Pancreas (tissue), 10 donors: ENCODE measurements around the gene CEP170B. TPM values are rescaled to one million over a fixed set of nuclear protein-coding genes. Genes with fewer than 3 reads are reported as not detected.
A peak's percentile ranks its signal among the peaks of the same experiment; 100 is the strongest.

Experiments
- ATAC-seq, 4 donors: fragments of 200-7000 bp; cut with Tn5 transposase; one replicate each; pipeline versions ENCODE4 v1.8.0 to v1.9.1; 2020; ENCODE audit warnings: mild to moderate bottlenecking in 4 of 4, moderate library complexity in 4 of 4
- DNase-seq, 6 donors: peaks; one replicate each; pipeline ENCODE4 v3.0.0-alpha.2; 2020
- FAIRE-seq: peaks from 2 replicates; lab custom pipeline; 2012; peaks lifted over from hg19 to GRCh38; lab: Jason Lieb, UNC
- H3K27ac ChIP-seq, 4 donors: fragments of 200-600 bp; sonication (generic); 1 replicate in 3 of 4; 2 replicates in 1 of 4; pipeline versions ENCODE4 v1.5.0 to v1.8.0; 2020
- H3K27me3 ChIP-seq, 4 donors: fragments of 200-600 bp; one replicate each; pipeline ENCODE4 v1.8.0; 2021
- H3K36me3 ChIP-seq, 3 donors: fragments of 200-600 bp; sonication (generic) in 1 of 3; one replicate each; pipeline versions ENCODE4 v1.5.0 to v1.8.0; 2020 to 2021
- H3K4me1 ChIP-seq, 3 donors: fragments of 200-600 bp; one replicate each; pipeline ENCODE4 v1.8.0; 2021
- H3K4me3 ChIP-seq, 4 donors: fragments of 200-600 bp; sonication (generic) in 2 of 4; one replicate each; pipeline versions ENCODE4 v1.5.0 to v1.8.0; 2020 to 2021
- H3K9me3 ChIP-seq, 4 donors: fragments of 200-600 bp; one replicate each; pipeline ENCODE4 v1.8.0; 2021
- WGBS, 2 donors: extraction: QIAGEN DNeasy Blood & Tissue Kit; methylation state at CpG; one replicate each; pipeline ENCODE4 v1.1.7; 2013; 5-methylcytosine and 5-hydroxymethylcytosine counted together
- intact Hi-C, 3 donors: fragments of 100-400 bp; cut with DNase I; formaldehyde crosslinking; loops; one replicate each; pipeline versions ENCODE4 v1.11.1 to v1.14.2; 2022
- polyA plus RNA-seq, 2 donors: library from polyadenylated mRNA; stranded (reverse); fragments of 200-250 nt; gene quantifications; one replicate each; pipeline ENCODE4 v1.2.3, GENCODE V29; 2013
- total RNA-seq, 6 donors: library from RNA; stranded (reverse); fragmentation: NEBNext Ultra II Directional in 4 of 6; extraction: Animal tissue kit (Norgen Biotek cat#: 25700) in 4 of 6; gene quantifications; one replicate each; pipeline versions ENCODE4 v1.2.1 to v1.2.4, GENCODE V29; 2021 to 2023
- TF ChIP-seq, protein P1 (sequence below), 4 donors: fragments of 200-600 bp; sonication (generic) in 3 of 4; IDR thresholded peaks; one replicate each; pipeline versions ENCODE4 v1.5.0 to v1.8.0; 2021; ENCODE audit warnings: antibody characterized with exemption in 4 of 4
- donor health status: healthy with polysubstance abuse.
- donor health status: DM: no; HTN: no; CAD: no; lungs with moderate emphysema.
- donor health status: DM: no; HTN: no; CAD: no.
- donor health status: control.
- donor health status: control.
- donor health status: Bipolar disorder and iron deficiency.
- donor health status: DM: yes; HTN: yes; CAD: no.
- donor health status: DM: no; HTN: no; CAD: no.
- donor health status: DM: no; HTN: no; CAD: no.
- donor health status: DM: yes; HTN: yes; CAD: no.

The CEP170B gene
- total and polyA plus RNA-seq, 8 donors, result 17.7 to 43.8 (median 21.9) TPM

DNA sequence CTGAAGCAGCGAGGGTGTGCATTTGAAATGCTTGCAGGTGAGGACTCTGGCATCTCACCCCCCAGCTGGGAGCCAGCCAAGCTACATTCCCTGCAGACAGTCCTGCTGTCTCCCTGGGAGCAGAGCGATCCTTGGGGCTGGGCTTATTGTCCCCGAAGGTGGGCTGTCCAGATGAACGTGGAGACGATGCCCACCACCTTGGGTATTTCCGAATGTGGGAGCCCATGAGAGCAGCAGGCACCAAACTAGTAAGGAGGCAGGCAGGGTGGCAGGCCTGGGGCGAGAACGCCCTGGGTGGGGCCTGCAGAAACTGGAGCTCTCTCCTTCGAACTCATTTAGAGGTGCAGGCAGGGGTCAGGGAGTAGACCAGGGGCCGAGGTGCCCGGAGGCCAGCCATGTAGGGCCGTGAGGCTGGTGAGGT, 45.7 kb upstream of the CEP170B start:
- FAIRE-seq (no peak), DNase-seq (peak in 2 of 6 donors; percentile 16 to 45), ATAC-seq (no peak)
- H3K27me3 ChIP-seq, result no peaks in the 10 kb centered on the region
- no peaks in the 10 kb centered on the region for H3K9me3 ChIP-seq
- peaks cover 0 to 9% (median 6%) of the 10 kb centered on the region in 3 donors for H3K4me1 ChIP-seq
- 88 to 90% methylated on average over 12 of the region's 12 CpGs for WGBS, 2 donors
- no peak overlapping the region for H3K27ac ChIP-seq
- no peak overlapping the region for H3K4me3 ChIP-seq
- TF ChIP-seq, protein P1, sequence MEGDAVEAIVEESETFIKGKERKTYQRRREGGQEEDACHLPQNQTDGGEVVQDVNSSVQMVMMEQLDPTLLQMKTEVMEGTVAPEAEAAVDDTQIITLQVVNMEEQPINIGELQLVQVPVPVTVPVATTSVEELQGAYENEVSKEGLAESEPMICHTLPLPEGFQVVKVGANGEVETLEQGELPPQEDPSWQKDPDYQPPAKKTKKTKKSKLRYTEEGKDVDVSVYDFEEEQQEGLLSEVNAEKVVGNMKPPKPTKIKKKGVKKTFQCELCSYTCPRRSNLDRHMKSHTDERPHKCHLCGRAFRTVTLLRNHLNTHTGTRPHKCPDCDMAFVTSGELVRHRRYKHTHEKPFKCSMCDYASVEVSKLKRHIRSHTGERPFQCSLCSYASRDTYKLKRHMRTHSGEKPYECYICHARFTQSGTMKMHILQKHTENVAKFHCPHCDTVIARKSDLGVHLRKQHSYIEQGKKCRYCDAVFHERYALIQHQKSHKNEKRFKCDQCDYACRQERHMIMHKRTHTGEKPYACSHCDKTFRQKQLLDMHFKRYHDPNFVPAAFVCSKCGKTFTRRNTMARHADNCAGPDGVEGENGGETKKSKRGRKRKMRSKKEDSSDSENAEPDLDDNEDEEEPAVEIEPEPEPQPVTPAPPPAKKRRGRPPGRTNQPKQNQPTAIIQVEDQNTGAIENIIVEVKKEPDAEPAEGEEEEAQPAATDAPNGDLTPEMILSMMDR (IDR thresholded peaks at IDR 0.05), result no peak
- H3K36me3 ChIP-seq, result no peaks in the 10 kb centered on the region
- intact Hi-C loops, result no loop called here

DNA sequence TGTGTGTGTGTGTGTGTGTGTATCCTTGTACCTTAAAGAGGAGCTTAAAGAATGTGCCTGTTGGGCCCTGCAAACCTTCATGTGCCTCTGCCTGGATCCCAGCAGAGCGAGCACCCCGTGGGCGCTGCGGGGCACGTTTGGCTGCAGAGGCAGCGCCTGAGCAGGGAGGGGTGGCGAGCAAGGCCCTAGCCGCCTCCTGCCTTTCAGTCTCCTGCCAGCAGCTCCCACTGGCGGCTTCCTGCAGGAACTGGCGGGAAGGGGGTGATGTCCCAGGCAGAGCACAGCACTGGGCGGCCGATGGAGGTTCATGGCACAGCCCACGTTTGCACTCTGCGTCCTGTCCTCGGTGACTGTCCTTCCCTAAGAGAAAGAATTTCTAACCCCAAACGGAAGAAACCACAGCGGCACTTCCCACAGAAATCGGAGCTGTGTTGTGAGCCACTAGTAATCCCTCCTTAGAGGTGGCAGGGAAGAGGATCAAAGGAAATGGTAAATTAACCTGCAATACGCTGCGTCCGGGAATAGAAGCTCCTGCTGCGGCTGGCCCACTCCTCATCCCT, 44.3 kb upstream of the CEP170B start:
- peak in 3 of 4 donors; percentile 13 to 55 (median 33) for ATAC-seq
- WGBS, 2 donors, result 35 to 43% methylated on average over 22 of the region's 22 CpGs
- Histone ChIP-seq H3K4me3 (no peak overlapping the region), H3K9me3 (no peaks in the 10 kb centered on the region), H3K36me3 (no peaks in the 10 kb centered on the region), H3K27ac (no peak overlapping the region), H3K27me3 (no peaks in the 10 kb centered on the region), H3K4me1 (peaks cover 0 to 6% (median 6%) of the 10 kb centered on the region in 3 donors)
- no peak for FAIRE-seq
- TF ChIP-seq, protein P1 (IDR thresholded peaks at IDR 0.05), result peak in 2 of 4 donors; percentile 19 to 21
- intact Hi-C loops, result loop anchor here in 1 of 3 donors (5.0 kb wide), 1 partner anchor 48 kb away; no protein-coding TSS in a partner anchor
- peak in 5 of 6 donors; percentile 38 to 82 (median 49) for DNase-seq

DNA sequence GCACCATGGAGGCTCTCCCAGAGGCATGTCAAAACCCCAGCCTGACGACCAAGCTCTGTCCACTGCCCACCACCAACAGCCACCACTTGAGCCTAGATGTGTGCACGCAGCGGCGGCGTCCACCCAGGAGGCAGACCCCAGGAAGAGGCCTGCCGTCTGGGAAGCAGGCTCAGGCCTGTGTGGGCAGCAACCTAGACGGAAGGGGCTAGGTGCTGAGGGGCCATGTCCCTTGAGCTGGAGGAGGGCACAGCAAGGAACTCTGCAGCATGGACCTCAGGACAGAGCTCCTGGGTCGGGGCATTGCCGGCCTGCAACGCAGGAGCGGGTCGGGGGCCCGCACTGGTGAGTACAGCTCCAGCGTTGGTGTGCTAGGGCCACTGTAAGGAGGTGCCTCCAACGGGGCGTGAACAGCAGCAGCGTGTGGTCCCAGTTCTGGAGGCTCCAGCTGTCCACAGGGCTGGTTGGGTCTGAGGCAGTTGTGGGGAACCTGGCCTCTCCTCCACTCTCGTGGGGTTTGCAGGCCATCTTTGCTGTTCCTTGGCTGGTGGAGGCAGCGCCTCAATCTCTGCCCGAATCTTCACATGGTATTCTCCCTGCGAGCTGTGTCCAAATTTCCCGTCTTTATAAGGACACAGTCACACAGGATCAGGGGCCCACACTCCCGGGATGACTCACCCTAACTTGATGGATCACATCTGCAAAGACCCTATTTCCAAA, 43.7 kb upstream of the CEP170B start:
- no peak for FAIRE-seq
- Histone ChIP-seq H3K27ac (no peak overlapping the region), H3K4me1 (peaks cover 0 to 10% (median 6%) of the 10 kb centered on the region in 3 donors), H3K4me3 (no peak overlapping the region), H3K27me3 (no peaks in the 10 kb centered on the region), H3K9me3 (no peaks in the 10 kb centered on the region), H3K36me3 (no peaks in the 10 kb centered on the region)
- intact Hi-C loops, result loop anchor here in 1 of 3 donors (5.0 kb wide), 1 partner anchor 49 kb away; no protein-coding TSS in a partner anchor
- peak in 2 of 6 donors; percentile 9 to 50 for DNase-seq
- ATAC-seq, result no peak
- WGBS, 2 donors, result 84 to 90% methylated on average over 23 of the region's 23 CpGs
- TF ChIP-seq, protein P1 (IDR thresholded peaks at IDR 0.05), result no peak

DNA sequence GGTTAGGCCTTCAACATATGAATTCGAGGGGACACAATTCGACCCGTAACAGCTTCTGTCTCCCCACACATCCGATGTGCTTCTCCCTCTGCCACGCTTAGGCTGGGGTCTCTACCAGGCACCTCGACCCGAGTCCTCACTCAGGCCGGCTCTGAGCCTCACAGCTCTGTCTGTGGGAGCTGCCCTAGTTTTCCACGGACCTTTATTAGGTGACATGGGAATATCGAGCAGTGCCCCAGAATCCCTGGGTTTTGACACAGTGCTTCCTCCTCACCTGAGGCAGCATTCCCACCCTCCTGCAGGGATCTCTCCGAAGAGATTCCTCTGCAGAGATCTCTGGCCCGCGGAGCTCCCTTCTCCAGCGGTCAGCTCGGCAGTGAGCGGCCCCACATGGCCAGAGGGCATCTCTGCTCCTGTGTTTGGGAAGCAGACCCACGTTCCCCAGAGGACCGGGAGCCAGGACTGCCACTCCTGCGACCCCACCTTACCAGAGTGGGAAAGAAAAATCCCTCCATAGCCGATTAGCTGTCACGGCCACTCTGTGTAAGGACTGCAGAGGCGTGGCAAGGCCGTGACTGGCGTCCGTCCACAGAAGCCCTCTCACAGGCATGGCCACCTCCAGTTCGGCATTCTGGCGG, 43.0 kb upstream of the CEP170B start:
- DNase-seq, result peak in 2 of 6 donors; percentile 12 to 50
- Histone ChIP-seq H3K36me3 (no peaks in the 10 kb centered on the region), H3K4me1 (peaks cover 0 to 5% (median 3%) of the 10 kb centered on the region in 3 donors), H3K9me3 (no peaks in the 10 kb centered on the region), H3K27ac (no peak overlapping the region), H3K4me3 (no peak overlapping the region), H3K27me3 (no peaks in the 10 kb centered on the region)
- FAIRE-seq, result no peak
- no peak for ATAC-seq
- intact Hi-C loops, result loop anchor here in 2 of 3 donors (2.0 to 5.0 kb wide), 2 partner anchors 50 to 53 kb away; no protein-coding TSS in a partner anchor
- TF ChIP-seq, protein P1 (IDR thresholded peaks at IDR 0.05), result no peak
- 80 to 85% methylated on average over 27 of the region's 27 CpGs for WGBS, 2 donors
